GM19463 (cell line): ENCODE data around the gene DOP1A.
A peak's percentile ranks its signal among the peaks of the same experiment; 100 is the strongest.

ENCODE experiments used
- ATAC-seq: cut with Tn5 transposase; IDR thresholded peaks from one replicate; pipeline ENCODE4 v1.9.1; 2021; ENCODE audit warnings: mild to moderate bottlenecking, moderate library complexity; ENCODE audit not compliant: unreplicated experiment

DOP1A gene

DNA sequence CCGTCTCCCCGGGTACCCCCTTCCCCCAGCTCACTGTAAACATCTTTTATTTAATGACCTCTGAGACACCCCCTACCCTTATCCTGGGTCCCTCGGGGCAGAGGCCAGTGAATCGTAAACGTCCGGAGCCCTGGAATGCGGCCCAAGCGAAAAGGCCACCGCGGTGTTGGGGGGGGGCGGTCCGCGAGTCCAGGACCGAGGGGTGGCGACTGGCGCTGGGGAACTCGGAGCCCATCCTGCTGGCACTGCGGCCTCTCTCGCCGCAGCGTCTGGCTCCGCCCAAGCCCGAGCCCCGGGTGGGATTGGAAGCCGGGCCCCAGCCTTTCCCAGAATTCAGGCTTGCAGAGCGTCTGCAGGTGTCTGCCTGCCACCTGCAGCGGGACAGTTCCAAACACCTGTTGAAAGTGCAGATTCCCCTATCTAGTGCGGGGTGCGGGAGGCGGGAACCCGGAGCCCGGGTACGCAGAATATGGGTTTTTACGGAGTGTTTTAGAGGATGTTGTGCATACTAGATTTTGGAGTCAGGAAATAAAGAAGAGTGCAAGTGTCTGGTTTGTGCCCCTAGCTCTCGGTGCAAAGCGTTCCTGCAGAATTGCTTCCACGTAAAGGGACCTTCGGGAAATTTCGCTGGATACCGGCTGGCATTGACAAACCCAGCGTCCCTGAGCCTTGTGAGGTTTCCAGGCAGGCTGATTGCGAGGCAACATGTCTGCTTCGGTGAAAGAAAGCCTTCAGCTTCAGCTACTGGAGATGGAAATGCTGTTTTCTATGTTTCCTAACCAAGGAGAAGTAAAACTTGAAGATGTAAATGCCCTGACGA is 126.5 kb downstream of the DOP1A start:
- peak; percentile 16 for ATAC-seq

- ATAC-seq: no peak
Measured at GRCh38 chr6:83198486-83199172, 131.2 kb downstream of the DOP1A start.

GRCh38 chr6:83199173-83199862 is 131.8 kb downstream of the DOP1A start:
- peak; percentile 73 for ATAC-seq

DNA sequence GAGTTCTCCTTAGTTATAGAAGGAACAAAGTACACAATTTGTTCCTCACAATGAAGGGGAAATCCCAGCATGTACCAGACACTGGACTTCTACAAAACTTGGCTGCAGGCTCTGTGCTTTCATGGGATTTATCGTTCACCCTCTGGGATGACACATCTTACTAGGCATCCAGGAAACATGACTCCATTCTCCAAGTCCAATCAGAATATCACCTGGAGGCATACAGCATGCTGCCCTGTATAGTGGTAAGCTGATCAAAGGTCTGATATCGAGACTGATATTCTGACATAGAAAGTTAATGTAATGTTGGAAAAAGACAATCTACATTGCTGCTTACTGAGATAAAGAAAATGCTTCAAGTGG is 132.4 kb downstream of the DOP1A start:
- ATAC-seq: peak; percentile 13

GRCh38 chr6:83202031-83202430 is 134.6 kb downstream of the DOP1A start:
- no peak for ATAC-seq

- ATAC-seq: peak; percentile 100
Measured at GRCh38 chr6:83215131-83216047, 147.9 kb downstream of the DOP1A start.

GRCh38 chr6:83216806-83217205 is 149.3 kb downstream of the DOP1A start:
- no peak for ATAC-seq
